IPS DF 4.7 (cell line): ENCODE measurements around the gene KRTAP12-2.
"Not testable (repeated sequence)": the region's sequence is repeated elsewhere in the genome, so short reads cannot be mapped to it uniquely, and the experiment has no call there.

Source experiments
- DNase-seq: peaks from one replicate; pipeline ENCODE4 v3.0.0-alpha.2; 2013; ENCODE audit warnings: low spot score; ENCODE audit errors: extremely low read depth

The KRTAP12-2 gene

DNA sequence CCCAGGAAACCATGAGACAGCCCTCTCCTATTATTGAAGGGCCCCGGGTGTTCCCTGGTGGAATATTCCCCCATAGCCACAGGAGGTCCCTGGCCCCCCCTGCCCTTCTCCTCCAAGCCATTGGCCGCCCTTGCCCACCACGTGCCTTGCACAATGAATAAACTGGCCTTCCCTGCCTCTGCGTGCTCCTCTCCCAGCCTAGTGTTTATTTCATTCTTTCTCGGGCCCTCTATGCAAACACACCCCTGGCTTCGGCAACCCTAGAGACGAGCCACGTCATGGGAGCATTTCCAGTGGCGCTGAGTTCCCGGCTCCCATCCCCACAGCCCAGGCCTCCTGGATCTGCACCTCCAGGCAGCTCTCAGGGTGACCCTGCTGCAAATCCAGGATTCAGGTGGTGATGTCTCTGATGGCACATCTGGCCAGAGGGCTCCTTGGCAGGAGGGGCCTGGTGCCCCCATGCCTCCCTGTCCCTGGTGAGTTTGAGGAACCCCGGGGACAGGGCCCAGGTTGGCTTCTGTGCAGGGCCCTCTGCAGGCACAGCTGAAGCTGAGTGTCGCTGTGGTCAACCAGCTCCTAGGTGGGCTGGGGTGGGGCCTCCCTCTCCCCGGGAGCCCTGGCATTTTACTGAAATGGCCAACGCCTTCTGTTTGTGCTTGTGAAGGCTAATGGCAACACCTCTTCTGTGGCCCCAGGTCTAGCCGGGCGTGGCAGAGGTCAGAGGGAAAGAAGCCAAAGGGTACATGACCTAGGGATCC is 36.4 kb upstream of the KRTAP12-2 start:
- DNase-seq, result no peak

DNA sequence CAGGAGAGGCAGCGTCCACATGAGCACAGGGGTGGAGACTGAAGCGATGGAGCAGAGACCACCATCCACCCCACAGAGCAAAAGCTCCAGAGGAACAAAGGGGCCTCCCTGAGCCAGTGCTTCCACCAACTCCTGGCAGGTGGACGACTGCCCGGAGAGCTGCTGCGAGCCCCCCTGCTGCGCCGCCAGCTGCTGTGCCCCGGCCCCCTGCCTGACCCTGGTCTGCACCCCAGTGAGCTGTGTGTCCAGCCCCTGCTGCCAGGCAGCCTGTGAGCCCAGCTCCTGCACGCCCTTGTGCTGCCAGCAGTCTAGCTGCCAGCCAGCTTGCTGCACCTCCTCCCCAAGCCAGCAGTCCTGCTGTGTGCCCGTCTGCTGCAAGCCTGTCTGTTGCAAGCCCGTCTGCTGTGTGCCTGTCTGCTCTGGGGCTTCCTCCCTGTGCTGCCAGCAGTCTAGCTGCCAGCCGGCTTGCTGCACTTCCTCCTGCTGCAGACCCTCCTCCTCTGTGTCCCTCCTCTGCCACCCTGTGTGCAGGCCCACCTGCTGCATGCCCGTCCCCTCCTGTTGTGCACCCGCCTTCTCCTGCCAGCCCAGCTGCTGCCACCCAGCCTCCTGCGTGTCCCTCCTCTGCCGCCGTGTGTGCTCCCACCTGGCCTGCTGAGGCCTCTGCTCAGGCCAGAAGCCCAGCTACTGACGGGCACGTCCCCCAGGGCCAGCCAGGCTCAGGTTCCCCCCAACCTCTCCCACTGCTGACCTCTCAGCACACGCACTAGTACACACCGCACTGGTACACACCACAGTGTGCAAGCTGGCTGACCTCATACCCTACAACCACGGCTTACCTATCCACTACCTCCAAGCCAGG is 35.6 kb upstream of the KRTAP12-2 start:
- DNase-seq, result no peak

DNA sequence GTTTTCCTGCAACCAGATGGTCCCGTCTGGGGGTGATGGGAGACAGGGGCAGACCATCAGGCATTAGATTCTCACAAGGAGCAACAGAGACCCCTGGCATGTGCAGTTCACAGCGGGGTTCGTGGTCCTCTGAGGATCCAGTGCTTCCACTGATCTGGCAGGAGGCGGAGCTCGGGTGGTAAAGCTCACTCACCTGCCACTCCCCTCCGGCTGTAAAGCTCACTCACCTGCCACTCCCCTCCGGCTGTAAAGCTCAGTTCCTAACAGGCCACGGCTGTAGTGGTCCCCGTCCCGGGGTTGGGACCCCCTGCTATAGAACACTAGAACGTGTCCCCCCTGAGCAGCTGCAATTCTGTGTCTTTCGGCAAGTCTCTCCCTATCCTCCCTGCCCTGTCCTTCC is 34.8 kb upstream of the KRTAP12-2 start:
- DNase-seq, result no peak

DNA sequence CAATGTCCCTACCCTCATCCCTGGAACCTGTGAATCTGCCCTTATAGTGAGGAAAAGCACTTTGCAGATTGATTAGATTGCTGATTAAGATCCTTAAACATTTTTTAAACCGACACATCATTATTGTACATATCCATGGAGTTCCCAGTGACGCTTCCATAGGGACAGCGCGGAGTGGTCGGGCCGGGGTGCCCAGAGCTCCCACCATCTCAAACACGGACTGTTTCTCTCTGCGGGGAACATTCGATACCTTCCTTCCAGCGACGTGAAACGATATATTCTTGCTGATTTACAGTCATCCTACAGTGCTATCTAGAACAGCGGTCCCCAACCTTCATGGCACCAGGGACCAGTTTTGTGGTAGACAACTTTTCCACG is 34.3 kb upstream of the KRTAP12-2 start:
- no peak for DNase-seq

DNA sequence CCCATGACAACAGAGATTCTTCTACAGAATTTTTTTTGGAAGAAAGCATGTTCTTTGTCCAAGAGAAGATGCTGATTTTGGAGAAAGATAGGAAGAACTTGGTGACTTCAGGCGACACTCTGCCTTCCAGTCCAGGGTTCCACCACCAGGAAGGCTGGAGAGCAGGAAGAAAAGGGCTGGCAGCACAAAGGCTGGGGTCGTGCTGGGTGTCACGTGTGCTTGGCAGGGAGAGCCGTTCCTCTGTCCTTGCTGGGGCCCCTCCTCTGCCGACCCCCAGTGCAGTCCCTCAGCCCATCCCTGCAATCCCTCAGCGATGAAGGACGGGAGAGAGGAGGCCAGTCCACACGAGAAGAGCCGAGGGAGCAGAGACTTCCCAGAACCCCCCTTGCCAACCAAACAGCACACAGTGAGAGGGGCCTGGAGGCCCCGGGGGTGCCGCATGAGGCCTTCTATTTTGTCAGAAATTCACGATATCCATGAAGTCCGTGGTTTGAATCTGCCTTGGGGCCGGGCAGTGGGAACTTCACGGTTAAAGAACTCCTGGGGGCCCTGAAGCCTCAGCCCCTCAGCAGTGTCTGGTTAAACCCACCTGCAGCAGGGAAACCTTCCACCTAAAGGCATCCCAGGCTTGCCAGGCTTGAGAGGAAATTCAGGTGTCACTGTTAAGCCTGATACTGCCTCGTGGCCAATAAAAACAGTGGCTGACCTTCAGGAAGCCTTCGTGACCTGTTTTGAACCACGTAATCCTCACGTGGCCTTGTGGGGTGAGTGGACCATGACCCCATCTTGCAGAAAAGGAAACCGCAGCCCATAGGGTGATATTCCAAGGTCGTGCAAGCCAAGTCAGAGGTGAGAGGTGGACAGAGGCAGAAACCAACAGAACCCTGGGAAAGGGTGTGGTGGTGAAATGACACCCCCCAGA is 33.6 kb upstream of the KRTAP12-2 start:
- DNase-seq, result no peak

DNA sequence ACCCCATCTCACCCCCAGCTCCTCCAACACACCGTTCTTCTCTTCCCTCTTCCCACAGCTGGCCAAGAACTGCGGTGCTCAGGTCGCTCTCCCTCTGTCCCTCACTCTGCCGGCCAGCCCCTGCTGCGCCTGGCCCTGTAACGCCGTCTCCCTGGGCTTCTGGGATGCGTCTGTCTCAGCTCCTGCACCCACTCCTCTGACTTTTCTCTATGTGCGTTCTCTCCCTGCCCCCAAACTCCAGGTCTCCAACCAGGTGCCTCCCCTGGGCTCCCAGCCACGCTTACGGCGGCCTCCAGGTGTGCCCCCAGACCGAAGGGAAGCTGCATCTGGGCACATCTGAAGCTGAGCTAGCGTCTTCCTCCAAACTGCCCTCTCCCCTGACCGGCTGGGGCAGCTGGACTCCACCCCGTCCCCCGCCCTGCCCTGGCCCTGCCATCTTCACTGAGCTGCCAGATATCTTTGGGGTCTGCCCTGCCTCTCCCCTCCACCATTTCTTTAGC is 32.8 kb upstream of the KRTAP12-2 start:
- no peak for DNase-seq

DNA sequence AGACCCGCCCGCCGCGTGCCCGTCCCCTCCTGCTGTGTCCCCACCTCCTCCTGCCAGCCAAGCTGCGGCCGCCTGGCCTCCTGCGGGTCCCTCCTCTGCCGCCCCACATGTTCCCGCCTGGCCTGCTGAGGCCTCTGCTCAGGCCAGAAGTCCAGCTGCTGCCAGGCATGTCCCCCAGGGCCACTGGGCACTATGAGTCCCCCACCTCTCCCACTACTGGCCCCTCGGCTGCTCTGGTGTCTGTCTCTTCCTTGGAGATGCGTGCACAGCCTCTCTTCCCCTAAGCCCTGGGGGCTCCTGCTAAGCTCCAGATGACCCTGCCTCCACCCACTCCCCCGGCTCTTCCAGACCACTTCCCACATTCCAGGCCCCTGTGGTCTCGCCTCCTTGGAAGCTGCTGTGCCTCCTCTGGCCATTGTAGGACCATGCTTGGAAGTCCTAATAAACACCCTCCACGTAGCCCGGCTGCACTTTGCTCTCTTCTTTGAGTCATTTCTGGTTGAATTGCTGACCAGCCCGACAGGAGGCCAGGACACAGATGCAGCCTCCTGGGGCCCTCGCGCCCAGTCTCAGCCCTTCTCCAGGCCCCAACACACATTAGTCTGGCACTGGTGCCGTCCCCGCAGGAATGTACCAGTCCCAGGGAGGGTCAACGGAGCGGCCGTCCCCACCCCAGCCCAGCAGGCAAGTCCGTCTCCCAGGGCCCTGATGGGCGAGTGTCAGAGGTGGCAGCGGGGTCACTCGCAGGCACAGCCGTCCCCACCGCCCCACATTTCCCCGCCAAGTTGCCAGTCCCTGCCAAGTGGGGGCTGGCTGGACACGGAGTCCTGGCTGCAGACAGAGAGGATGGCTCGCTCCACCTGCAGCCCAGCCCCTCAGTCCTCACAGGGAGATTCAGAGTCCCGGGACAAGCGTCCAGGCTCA is 31.3 kb upstream of the KRTAP12-2 start:
- no peak for DNase-seq

DNA sequence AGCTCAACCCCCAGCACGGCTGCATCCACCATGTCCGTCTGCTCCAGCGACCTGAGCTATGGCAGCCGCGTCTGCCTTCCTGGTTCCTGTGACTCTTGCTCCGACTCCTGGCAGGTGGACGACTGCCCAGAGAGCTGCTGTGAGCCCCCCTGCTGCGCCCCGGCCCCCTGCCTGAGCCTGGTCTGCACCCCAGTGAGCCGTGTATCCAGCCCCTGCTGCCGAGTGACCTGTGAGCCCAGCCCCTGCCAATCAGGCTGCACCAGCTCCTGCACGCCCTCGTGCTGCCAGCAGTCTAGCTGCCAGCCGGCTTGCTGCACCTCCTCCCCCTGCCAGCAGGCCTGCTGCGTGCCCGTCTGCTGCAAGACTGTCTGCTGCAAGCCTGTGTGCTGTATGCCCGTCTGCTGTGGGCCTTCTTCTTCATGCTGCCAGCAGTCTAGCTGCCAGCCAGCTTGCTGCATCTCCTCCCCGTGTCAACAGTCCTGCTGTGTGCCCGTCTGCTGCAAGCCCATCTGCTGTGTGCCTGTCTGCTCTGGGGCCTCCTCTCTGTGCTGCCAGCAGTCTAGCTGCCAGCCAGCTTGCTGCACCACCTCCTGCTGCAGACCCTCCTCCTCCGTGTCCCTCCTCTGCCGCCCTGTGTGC is 30.6 kb upstream of the KRTAP12-2 start, which contains the start of gene KRTAP10-12:
Gene KRTAP10-12 (plus strand): TSS at position 1 of the 639 bp plus-strand sequence. CDS start 30 bp downstream, at position 31.
- DNase-seq, result not testable (repeated sequence)

DNA sequence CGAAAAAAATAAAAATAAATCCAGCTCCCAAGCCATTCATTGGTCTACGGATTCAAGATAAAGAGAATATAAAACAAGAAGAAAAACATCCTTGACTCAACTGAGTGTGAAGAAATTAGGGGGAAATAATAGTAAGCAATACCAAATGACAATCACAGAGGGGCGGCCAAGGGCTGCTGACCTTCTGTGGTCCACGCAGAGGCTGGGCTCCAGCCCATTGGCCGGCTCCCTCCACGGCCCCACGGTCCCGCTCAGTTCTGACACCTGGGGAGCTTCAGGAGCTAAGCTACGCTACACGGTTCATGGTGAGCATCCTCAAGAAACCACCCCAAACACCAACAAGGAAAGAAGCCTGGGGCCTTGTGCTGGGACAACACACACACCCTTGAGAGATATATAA is 29.8 kb upstream of the KRTAP12-2 start:
- no peak for DNase-seq

DNA sequence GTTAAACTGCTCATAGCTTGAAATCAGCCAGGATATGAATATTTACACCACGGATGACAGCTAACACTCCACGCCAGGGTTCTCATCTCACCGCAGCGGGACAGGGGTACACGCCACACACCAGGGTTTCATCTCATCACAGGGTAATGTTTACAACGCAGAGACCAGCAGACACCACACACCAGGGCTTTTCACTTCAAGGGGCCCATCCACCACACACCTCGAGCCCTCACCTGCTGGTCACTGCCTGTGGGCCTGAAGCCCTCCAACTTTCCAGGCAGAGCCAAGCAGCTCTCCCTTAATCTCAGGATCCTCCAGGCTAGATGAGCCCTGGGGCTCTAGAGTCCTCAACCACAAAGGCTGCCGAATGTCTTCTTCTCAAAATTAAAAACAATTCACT is 28.9 kb upstream of the KRTAP12-2 start:
- no peak for DNase-seq

DNA sequence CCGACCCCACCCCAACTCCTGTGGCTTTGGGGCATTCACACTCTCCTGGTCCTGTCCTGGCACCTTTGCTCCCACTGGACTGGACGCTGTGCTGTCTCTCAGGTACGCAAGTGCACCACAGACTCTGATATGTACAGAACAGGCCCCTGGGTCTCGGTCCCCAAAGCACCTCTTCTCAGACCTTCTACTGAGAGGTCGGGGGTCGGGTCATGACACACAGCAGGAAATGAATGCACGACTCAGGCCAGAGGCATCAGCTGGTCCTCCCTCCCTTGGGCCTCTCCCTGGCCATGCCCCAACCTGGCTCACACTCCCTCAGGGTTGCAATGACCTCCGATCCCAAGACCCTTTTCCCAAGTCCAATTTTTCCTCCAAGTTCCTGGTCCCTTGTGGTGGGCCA is 28.5 kb upstream of the KRTAP12-2 start:
- DNase-seq, result no peak

DNA sequence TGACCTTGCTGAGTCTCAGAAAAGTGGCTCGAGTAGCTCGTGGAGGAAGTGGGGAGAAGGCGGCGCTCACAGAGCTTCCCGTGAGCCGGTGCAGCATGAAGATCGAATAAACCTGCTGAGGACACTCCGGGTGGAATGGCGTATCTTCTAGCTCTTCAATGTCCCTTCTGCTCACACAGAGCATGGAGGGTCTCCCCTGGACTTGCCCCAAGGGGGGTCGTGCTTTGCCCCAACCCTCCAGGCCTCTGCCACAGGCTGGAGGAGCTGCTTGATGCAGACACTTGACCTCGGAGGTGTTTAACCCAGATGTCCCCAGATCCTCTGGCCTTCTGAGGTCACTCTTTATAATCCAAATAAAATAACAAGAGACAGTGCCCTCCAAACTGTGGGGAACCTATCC is 28.0 kb upstream of the KRTAP12-2 start:
- DNase-seq, result no peak

DNA sequence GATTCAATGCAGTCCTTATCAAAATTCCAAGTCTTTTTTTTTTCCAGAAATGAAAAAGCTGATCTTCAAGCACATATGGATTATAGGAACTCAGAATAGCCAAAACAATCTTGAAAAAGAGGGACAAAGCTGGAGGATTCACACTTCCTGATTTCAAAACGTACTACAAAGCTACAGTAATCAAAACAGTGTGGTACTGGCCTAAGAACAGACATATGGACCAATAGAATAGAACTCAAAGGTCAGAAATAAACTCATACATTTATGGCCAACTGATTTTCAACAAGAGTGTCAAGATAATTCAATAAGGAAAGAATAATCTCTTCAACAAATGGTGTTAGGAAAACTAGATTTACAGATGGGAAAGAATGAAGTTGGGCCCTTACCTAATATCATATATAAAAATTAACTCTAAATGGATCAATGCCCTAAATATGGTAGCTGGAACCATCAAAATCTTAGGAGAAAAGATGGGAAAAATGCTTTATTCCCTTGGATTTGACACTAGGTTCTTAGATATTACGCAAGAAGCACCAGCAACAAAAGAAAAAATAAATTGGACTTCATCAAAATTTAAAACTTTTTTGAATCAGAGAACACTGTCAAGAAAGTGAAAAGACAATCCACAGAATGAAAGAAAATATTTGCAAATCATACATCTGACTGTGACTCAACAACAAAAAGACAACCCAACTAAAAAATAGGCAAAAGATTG is 26.2 kb upstream of the KRTAP12-2 start:
- no peak for DNase-seq

DNA sequence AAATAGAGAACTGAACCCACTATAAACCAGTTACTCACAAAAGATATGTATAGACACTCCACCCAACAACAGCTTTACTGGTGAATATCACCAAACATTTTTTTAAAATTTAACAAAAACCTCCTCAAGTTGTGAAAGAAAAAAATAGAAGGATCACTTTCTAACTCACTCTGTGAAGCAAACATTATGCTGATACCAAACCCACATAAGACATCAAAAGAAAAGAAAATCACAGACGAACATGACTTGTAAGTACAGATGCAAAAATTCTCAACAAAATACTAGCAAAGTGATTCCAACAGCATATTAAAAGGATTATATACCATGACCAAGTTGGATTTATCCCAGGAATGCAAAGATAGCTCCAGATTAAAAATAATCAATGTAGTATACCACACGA is 25.0 kb upstream of the KRTAP12-2 start:
- no peak for DNase-seq

DNA sequence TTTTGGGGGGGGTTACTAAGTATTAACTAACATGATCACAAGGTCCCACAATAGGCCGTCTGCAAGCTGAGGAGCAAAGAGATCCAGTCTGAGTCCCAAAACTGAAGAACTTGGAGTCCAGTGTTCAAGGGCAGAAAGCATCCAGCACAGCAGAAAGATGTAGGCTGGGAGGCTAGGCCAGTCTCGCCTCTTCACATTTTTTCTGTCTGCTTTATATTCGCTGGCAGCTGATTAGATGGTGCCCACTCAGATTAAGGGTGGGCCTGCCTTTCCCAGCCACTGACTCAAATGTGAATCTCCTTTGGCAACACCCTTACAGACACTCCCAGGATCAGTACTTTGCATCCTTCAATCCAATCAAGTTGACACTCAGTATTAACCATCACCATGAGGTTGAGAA is 23.0 kb upstream of the KRTAP12-2 start:
- DNase-seq, result not testable (repeated sequence)

DNA sequence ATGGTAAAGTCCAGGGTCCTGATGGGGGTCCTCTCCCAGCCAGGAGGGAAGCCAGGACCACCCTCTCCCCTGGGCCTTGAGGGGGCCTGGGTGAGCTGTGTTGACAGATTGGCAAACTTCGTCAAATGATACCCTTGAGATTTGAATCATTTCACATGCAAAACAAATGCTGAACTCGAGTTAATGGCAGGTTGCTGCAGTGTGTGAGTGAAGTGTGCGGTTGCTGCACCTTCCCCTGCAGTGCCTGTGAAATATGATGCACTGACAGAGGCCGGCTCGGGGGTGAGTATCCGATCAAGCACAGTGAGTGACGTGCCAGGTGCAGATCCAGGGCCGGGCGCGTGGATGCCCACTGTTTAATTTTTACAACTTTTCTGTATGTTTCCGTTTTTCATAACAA is 20.9 kb upstream of the KRTAP12-2 start:
- no peak for DNase-seq

DNA sequence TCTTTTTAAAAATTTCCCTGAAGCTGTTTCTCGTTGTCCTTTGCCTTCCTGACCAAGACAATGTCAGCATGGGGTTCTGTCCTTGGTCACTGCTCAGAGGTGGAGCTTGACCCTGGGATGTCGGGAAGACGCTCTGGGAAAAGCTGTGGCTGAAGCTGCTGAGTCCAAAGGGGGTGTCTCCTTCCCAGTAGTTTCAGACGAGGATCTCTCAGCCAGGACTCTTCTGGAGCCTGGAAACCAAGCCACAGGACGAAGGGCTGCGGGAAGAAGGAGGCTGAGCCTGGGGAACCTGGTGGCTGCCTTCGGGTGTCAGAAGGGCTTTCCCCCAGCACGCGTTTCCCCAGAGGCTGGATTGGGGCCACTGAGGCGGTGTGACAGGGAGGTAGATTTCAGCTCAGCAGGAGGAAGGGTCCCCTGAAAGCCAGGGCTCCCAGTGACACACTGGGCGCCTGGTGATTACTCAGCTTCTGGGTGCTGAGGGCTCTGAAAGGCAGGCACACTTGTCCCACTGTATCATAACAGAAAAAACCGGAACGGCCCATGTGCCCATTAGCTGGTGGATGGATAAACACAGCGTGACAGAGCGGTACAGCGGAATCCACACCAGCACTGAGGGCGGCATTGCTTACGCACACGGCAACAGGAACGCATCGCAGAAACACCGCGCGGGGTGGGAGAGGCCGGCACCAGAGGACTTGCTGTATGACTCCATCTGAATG is 20.3 kb upstream of the KRTAP12-2 start:
- DNase-seq, result no peak

DNA sequence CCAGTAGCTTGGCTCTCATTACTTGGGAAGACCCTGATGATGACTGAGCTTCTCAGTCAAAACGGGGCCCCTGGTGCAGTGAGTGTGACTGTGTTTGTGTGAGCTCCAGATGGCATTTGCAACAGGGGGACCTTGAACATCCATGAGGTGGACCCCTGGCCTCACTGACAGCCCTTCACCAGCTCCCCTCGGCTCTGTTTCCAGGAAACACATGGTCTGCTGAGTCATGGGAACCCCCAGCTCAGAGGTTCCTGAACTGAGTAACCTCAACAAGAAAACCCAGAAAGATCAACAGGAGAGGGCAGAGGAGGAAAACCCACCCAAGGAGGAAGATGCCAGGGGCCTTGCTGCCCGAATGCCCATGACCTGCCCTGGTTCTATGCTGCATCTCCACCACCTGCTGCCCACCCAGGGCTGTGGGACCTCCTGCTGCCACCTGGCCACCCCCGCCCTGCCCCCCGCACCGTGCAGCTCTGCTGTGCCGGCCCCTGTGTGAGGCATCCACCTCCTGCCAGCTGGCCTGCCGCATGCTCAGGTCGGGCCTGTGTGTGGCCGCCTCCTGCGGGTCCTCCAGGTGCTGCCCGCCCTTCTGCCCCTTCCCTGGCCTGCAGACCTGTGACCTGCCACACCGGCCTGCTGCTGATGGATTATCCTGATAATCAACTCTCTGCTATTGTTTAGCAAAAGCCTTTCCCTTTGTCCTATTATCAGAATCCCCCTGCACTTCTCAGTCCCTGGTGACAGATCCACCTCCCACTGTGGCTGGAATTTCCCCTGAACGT is 19.5 kb upstream of the KRTAP12-2 start:
- DNase-seq, result no peak
